Thyroid gland (tissue), 4 donors: ENCODE data around the gene SLC49A4.

Experiments
- CTCF ChIP-seq, 6 experiments: fragments of 200-600 bp in 3 of 6; fragments of 450-650 bp in 3 of 6; sonication (generic) in 3 of 6; IDR thresholded peaks; one replicate each; pipeline ENCODE4 v1.5.1; 2016 to 2019; ENCODE audit warnings: antibody characterized with exemption in 6 of 6, mild to moderate bottlenecking in 2 of 6, inconsistent platforms in 1 of 6, moderate library complexity in 1 of 6
- POLR2A ChIP-seq, 2 donors: fragments of 450-650 bp; IDR thresholded peaks; one replicate each; pipeline ENCODE4 v1.6.1; 2017; ENCODE audit warnings: antibody characterized with exemption in 2 of 2, mild to moderate bottlenecking in 2 of 2, moderate library complexity in 1 of 2

- TF ChIP-seq CTCF (IDR thresholded peaks at IDR 0.05) (no peak), POLR2A (IDR thresholded peaks at IDR 0.05) (no peak)
Measured at GRCh38 chr3:122926811-122927210, 131.9 kb downstream of the SLC49A4 start.
